HG02588 (cell line): ENCODE measurements around the gene TYSND1.
"Not testable (repeated sequence)": the region's sequence is repeated elsewhere in the genome, so short reads cannot be mapped to it uniquely, and the experiment has no call there.

ENCODE experiments used
- ATAC-seq: cut with Tn5 transposase; IDR thresholded peaks from one replicate; pipeline ENCODE4 v1.9.1; 2021; ENCODE audit warnings: mild to moderate bottlenecking, moderate library complexity; ENCODE audit not compliant: unreplicated experiment

Gene TYSND1

GRCh38 chr10:70111496-70111895 lies 35.0 kb downstream of the TYSND1 start:
- ATAC-seq: no peak

- ATAC-seq: no peak
Observed at GRCh38 chr10:70109064-70109729, 37.3 kb downstream of the TYSND1 start.

- ATAC-seq: peak; percentile 54
Observed at GRCh38 chr10:70106958-70107791, 39.3 kb downstream of the TYSND1 start.

- no peak for ATAC-seq
Observed at GRCh38 chr10:70101668-70102067, 44.8 kb downstream of the TYSND1 start.

- ATAC-seq: not testable (repeated sequence)
Observed at GRCh38 chr10:70101068-70101562, 45.4 kb downstream of the TYSND1 start.

- ATAC-seq: no peak
Observed at GRCh38 chr10:70098271-70098670, 48.2 kb downstream of the TYSND1 start.

GRCh38 chr10:70097459-70097858 lies 49.0 kb downstream of the TYSND1 start:
- no peak for ATAC-seq

GRCh38 chr10:70096705-70097420 lies 49.6 kb downstream of the TYSND1 start:
- no peak for ATAC-seq

GRCh38 chr10:70096016-70096704 lies 50.3 kb downstream of the TYSND1 start:
- ATAC-seq: no peak

- no peak for ATAC-seq
Observed at GRCh38 chr10:70094250-70094649, 52.2 kb downstream of the TYSND1 start.

GRCh38 chr10:70093335-70093944 lies 53.1 kb downstream of the TYSND1 start:
- ATAC-seq: no peak

- no peak for ATAC-seq
Observed at GRCh38 chr10:70092389-70092718, 54.1 kb downstream of the TYSND1 start.

- no peak for ATAC-seq
Observed at GRCh38 chr10:70090951-70091350, 55.5 kb downstream of the TYSND1 start.

GRCh38 chr10:70090013-70090412 lies 56.5 kb downstream of the TYSND1 start:
- ATAC-seq: no peak

- ATAC-seq: no peak
Observed at GRCh38 chr10:70088308-70088698, 58.2 kb downstream of the TYSND1 start.
